SK-N-SH treated with all-trans-retinoic acid at 6 μM for 48 hours (cell line): ENCODE results near the gene FOXN4.

ENCODE experiments used
- ATAC-seq: fragments of 200-7000 bp; cut with Tn5 transposase; 3 replicates; pipeline ENCODE4 v1.9.1; 2020; ENCODE audit warnings: mild to moderate bottlenecking, moderate library complexity
- ARNTL ChIP-seq: fragments of 450-650 bp; formaldehyde crosslinking; IDR thresholded peaks from 2 replicates; pipeline ENCODE4 v1.5.0; 2020; ENCODE audit warnings: low read depth, mild to moderate bottlenecking, moderate library complexity, borderline replicate concordance
- BACH2 ChIP-seq: fragments of 250-450 bp; sonication (Bioruptor Pico); IDR thresholded peaks from 2 replicates; pipeline ENCODE4 v1.9.0; 2021; ENCODE audit warnings: mild to moderate bottlenecking, borderline replicate concordance
- CSDC2 ChIP-seq: fragments of 250-450 bp; sonication (Bioruptor Pico); IDR thresholded peaks from 2 replicates; pipeline ENCODE4 v1.5.0; 2020; ENCODE audit warnings: mild to moderate bottlenecking, moderate library complexity
- ESRRG ChIP-seq: fragments of 250-450 bp; sonication (Bioruptor Pico); IDR thresholded peaks from 2 replicates; pipeline ENCODE4 v1.6.1; 2021; ENCODE audit warnings: mild to moderate bottlenecking
- GLIS3 ChIP-seq: fragments of 250-450 bp; sonication (Bioruptor Pico); IDR thresholded peaks from 2 replicates; pipeline ENCODE4 v1.5.0; 2020; ENCODE audit warnings: mild to moderate bottlenecking, moderate library complexity
- ISL1 ChIP-seq: fragments of 250-450 bp; sonication (Bioruptor Pico); IDR thresholded peaks from 2 replicates; pipeline ENCODE4 v2.1.2; 2022; ENCODE audit warnings: mild to moderate bottlenecking, moderate library complexity
- POU6F1 ChIP-seq: fragments of 250-450 bp; sonication (Bioruptor Pico); IDR thresholded peaks from 2 replicates; pipeline ENCODE4 v1.8.0; 2021; ENCODE audit warnings: low read depth, mild to moderate bottlenecking, moderate library complexity, borderline replicate concordance
- PPARA ChIP-seq: fragments of 250-450 bp; sonication (Bioruptor Pico); IDR thresholded peaks from 2 replicates; pipeline ENCODE4 v1.5.0; 2020; ENCODE audit warnings: mild to moderate bottlenecking, borderline replicate concordance
- RARB ChIP-seq: fragments of 250-450 bp; sonication (Bioruptor Pico); IDR thresholded peaks from 2 replicates; pipeline ENCODE4 v1.8.0; 2021; ENCODE audit warnings: mild to moderate bottlenecking, moderate library complexity
- SNAI2 ChIP-seq: fragments of 250-450 bp; sonication (Bioruptor Pico); IDR thresholded peaks from 2 replicates; pipeline ENCODE4 v1.5.0; 2020; ENCODE audit warnings: mild to moderate bottlenecking, moderate library complexity
- TCF4 ChIP-seq: fragments of 250-450 bp; sonication (Bioruptor Pico); IDR thresholded peaks from 2 replicates; pipeline ENCODE4 v1.8.0; 2021; ENCODE audit warnings: mild to moderate bottlenecking, moderate library complexity, borderline replicate concordance
- TOX ChIP-seq: fragments of 250-450 bp; sonication (Bioruptor Pico); IDR thresholded peaks from 2 replicates; pipeline ENCODE4 v1.8.0; 2021; ENCODE audit warnings: mild to moderate bottlenecking, moderate library complexity, borderline replicate concordance
- TSHZ2 ChIP-seq: fragments of 250-450 bp; sonication (Bioruptor Pico); IDR thresholded peaks from 2 replicates; pipeline ENCODE4 v1.5.0; 2020; ENCODE audit warnings: mild to moderate bottlenecking, moderate library complexity
- ZC3H10 ChIP-seq: fragments of 250-450 bp; sonication (Bioruptor Pico); IDR thresholded peaks from 2 replicates; pipeline ENCODE4 v1.5.1; 2021; ENCODE audit warnings: mild to moderate bottlenecking, moderate library complexity
- ZFP3 ChIP-seq: fragments of 250-450 bp; sonication (Bioruptor Pico); IDR thresholded peaks from 2 replicates; pipeline ENCODE4 v1.5.0; 2020; ENCODE audit warnings: mild to moderate bottlenecking, moderate library complexity
- ZFP30 ChIP-seq: fragments of 450-650 bp; formaldehyde crosslinking; IDR thresholded peaks from 2 replicates; pipeline ENCODE4 v1.5.0; 2022; ENCODE audit warnings: mild to moderate bottlenecking, moderate library complexity
- ZNF565 ChIP-seq: fragments of 450-650 bp; formaldehyde crosslinking; conservative IDR thresholded peaks from 2 replicates; pipeline ENCODE4 v1.5.0; 2020; ENCODE audit warnings: low read depth, mild to moderate bottlenecking, moderate library complexity
- ZNF70 ChIP-seq: fragments of 450-650 bp; formaldehyde crosslinking; IDR thresholded peaks from 2 replicates; pipeline ENCODE4 v1.5.0; 2020; ENCODE audit warnings: mild to moderate bottlenecking, moderate library complexity
- ZNF8 ChIP-seq: fragments of 450-650 bp; formaldehyde crosslinking; IDR thresholded peaks from 2 replicates; pipeline ENCODE4 v1.5.0; 2020; ENCODE audit warnings: mild to moderate bottlenecking, moderate library complexity
- TF ChIP-seq, protein P1 (sequence below): fragments of 250-450 bp; sonication (Bioruptor Pico); IDR thresholded peaks from 2 replicates; pipeline ENCODE4 v1.5.1; 2020; ENCODE audit warnings: low read depth, mild to moderate bottlenecking, moderate library complexity

The FOXN4 gene

DNA sequence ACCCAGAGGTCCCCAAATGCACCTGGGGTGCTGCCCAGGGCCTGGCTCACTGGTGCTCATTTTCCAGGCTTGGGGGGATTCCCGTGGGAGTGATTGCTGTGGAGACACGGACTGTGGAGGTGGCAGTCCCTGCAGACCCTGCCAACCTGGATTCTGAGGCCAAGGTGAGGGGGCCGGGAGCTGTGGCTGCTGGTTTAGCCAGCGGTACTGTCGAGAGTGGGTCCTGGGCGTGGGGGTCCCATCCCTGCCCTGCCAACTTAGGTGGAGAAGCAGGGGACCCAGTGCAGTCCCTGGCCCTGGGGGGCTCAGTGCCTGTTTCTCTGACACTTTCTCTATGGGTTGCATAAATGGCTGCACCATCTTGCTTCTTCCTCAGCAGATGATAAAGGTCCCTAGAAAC, 50.9 kb downstream of the FOXN4 start (continued):
- TF ChIP-seq, protein P1, sequence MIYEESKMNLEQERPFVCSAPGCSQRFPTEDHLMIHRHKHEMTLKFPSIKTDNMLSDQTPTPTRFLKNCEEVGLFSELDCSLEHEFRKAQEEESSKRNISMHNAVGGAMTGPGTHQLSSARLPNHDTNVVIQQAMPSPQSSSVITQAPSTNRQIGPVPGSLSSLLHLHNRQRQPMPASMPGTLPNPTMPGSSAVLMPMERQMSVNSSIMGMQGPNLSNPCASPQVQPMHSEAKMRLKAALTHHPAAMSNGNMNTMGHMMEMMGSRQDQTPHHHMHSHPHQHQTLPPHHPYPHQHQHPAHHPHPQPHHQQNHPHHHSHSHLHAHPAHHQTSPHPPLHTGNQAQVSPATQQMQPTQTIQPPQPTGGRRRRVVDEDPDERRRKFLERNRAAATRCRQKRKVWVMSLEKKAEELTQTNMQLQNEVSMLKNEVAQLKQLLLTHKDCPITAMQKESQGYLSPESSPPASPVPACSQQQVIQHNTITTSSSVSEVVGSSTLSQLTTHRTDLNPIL (CRISPR knock-in tag), result no peak
- TF ChIP-seq ZNF8 (CRISPR knock-in tag) (no peak), BACH2 (no peak), ZFP30 (CRISPR knock-in tag) (no peak), POU6F1 (CRISPR knock-in tag) (no peak)
- TF ChIP-seq, all 23 proteins: peak for 0

DNA sequence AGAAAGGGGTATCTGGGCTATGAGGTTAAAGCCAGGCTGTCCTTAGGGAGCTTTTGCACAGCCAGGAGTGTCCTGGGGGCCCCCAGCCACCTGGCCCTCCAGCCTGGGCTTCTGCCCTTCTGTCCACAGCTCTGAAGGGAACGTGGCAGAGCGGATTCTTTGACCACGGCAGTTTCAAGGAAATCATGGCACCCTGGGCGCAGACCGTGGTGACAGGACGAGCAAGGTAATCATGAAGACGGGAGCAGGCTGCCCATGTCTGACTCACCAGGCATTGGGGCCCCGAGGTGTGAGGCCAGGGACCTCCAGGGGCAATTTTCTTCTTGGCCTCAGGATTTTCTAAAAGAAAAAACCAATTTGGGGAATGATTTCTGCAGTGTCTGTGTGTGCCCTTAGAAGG, 53.1 kb downstream of the FOXN4 start:
- TF ChIP-seq GLIS3 (CRISPR knock-in tag), result no peak
- TF ChIP-seq TSHZ2 (CRISPR knock-in tag), result no peak
- no peak for TF ChIP-seq ESRRG (CRISPR knock-in tag)
- TF ChIP-seq ZNF8 (CRISPR knock-in tag), result no peak
- TF ChIP-seq RARB (CRISPR knock-in tag), result no peak
- no peak for TF ChIP-seq PPARA (CRISPR knock-in tag)
- no peak for TF ChIP-seq ZC3H10 (CRISPR knock-in tag)
- no peak for TF ChIP-seq SNAI2 (CRISPR knock-in tag)
- no peak for TF ChIP-seq ZNF70 (CRISPR knock-in tag)
- no peak for ATAC-seq

GRCh38 chr12:109255377-109255776, 53.7 kb downstream of the FOXN4 start:
- TF ChIP-seq TCF4 (no peak), ZNF8 (CRISPR knock-in tag) (no peak), POU6F1 (CRISPR knock-in tag) (no peak), GLIS3 (CRISPR knock-in tag) (no peak), TOX (CRISPR knock-in tag) (no peak), ISL1 (CRISPR knock-in tag) (no peak)
- ATAC-seq, result peak; percentile 33; the same call in 1 of the 3 replicates

DNA sequence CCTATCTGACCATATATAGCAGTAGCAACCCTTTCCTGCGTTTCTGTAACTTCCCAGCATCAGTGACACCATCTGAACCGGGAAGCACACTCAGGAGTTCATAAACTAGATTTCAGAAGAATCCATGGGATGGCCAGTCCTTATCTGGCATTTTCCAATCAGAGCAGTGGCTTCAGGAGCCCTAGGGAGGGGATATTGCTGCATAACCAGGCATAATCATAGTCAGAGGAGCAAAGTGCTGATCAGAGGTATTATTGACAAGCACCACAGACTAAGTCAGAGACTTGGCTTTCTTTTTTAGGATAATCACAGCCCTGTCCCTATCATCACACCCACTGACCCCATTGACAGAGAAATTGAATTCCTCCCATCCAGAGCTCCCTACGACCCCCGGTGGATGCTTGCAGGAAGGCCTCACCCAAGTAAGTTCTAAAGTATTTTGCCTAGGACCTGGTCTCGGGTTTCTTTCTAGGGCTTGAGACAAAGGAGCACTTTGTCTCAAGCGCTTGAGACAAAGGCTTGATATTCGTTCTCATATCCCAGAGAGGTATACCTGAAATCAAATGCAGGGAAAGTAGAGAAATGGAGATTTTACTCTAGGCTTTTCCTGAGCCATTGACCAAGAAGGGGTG, 55.1 kb downstream of the FOXN4 start:
- TF ChIP-seq, protein P1 (CRISPR knock-in tag), result no peak
- TF ChIP-seq ZC3H10 (CRISPR knock-in tag), result no peak
- TF ChIP-seq ZNF565 (CRISPR knock-in tag), result no peak
- no peak for TF ChIP-seq ZFP3 (CRISPR knock-in tag)
- no peak for TF ChIP-seq ZNF8 (CRISPR knock-in tag)
- TF ChIP-seq TSHZ2 (CRISPR knock-in tag), result no peak
- TF ChIP-seq CSDC2 (CRISPR knock-in tag), result no peak
- no peak for TF ChIP-seq BACH2
- no peak for TF ChIP-seq ZNF70 (CRISPR knock-in tag)
- TF ChIP-seq POU6F1 (CRISPR knock-in tag), result no peak
- TF ChIP-seq ARNTL (CRISPR knock-in tag), result no peak
- TF ChIP-seq TCF4, result no peak
- TF ChIP-seq RARB (CRISPR knock-in tag), result no peak
- no peak for TF ChIP-seq ESRRG (CRISPR knock-in tag)
- TF ChIP-seq GLIS3 (CRISPR knock-in tag), result no peak
- no peak for TF ChIP-seq TOX (CRISPR knock-in tag)
- no peak for TF ChIP-seq SNAI2 (CRISPR knock-in tag)
- no peak for ATAC-seq
